NCI-H2171 (cell line): Measurements from ENCODE around the gene DCK.
"Not testable (repeated sequence)": the region's sequence is repeated elsewhere in the genome, so short reads cannot be mapped to it uniquely, and the experiment has no call there.

ENCODE experiments used
- DNase-seq: peaks from one replicate; lab custom pipeline; 2025; lab: John Stamatoyannopoulos, UW

The DCK gene

DNA sequence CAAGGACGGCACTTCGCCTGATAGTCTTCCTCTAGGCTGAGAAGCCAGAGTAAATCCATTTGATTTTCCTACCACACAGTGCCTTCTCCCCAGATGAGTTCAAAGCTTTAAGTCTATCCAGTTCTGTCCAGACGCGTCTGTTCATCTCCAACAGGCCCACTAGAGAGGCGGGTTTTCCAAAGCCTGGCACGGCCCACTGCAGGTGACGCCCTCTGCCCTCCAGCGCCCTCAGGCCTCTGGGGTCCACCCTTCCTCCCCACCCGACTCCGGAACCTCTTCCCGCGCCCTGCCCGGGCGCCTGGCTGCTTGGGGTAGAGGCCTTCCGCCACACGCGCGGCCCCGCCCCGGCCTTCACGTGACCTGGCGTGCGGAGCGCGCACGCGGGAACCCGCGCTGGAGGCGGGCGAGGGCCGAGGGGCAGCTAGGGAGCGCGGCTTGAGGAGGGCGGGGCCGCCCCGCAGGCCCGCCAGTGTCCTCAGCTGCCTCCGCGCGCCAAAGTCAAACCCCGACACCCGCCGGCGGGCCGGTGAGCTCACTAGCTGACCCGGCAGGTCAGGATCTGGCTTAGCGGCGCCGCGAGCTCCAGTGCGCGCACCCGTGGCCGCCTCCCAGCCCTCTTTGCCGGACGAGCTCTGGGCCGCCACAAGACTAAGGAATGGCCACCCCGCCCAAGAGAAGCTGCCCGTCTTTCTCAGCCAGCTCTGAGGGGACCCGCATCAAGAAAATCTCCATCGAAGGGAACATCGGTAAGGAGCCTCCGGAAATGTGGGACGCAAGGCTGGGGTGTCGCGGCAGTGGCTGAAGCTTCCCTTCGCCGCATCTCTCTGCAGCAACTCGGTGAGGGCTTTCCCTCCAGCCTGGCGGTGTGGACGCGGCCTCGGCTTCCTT is at the start of gene DCK:
DCK (plus strand) TSS at position 469 of the 888 bp plus-strand sequence; CDS start at position 656, 187 bp downstream.
- DNase-seq, result peak; percentile 80

DNA sequence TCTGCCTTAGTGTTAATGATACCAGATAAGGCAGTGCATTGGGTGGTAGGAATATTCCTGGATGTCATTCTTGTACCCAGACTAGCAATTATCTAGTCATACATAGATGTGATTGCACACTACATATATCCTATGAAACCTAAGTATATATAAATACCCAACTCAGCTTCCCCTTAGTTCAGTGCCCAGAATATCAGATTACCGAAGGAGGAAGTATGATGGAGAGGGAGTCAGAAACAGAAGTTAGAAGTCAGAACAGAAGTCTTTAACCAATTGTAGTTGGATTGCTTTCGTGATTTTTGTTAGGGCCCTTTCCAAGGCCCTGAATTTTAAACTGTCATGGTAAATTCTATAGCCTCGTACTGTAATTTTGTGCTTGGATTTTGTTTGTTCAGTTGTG is 48.4 kb upstream of the DCK start:
- DNase-seq, result no peak

- DNase-seq, result no peak
These were observed 47.9 kb upstream of the DCK start for GRCh38 chr4:70945452-70946055.

- DNase-seq, result no peak
These were observed 46.5 kb upstream of the DCK start for GRCh38 chr4:70946939-70947338.

GRCh38 chr4:70948665-70949260 is 44.7 kb upstream of the DCK start:
- no peak for DNase-seq

- no peak for DNase-seq
These were observed 39.4 kb upstream of the DCK start for GRCh38 chr4:70954032-70954431.

- no peak for DNase-seq
These were observed 36.8 kb upstream of the DCK start for GRCh38 chr4:70956549-70957210.

DNA sequence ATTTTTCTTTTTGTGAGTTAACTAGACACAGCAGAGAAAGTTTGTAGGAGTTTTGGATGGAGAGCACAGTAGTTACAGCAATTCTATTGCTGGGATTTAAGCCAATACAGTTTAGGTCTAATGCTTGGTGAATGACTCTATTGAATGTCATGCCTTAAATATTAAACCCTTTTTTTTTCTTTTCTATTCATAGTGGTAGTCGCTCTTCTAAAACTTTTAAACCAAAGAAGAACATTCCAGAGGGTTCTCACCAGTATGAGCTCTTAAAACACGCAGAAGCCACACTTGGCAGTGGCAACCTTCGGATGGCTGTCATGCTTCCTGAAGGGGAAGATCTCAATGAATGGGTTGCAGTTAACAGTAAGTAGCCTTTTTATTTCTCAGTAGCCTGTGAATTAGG is 34.8 kb upstream of the DCK start:
- no peak for DNase-seq

DNA sequence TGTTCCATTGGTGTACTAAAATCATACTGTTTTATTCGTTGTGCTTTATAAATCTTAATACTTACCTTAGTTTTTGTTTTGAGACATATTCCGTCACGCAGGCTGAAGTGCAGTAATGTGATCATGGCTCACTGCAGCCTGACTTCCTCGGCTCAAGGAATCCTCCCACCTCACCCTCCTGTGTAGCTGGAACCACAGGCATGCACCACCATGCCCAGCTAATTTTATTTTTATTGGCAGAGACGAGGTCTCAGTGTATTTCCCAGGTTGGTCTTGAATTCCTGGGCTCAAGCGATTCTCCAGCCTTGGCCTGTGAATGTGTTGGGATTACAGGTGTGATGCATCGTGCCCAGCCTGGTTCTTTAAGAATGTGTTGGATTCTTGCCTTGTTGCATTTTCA is 24.4 kb upstream of the DCK start:
- DNase-seq, result no peak

DNA sequence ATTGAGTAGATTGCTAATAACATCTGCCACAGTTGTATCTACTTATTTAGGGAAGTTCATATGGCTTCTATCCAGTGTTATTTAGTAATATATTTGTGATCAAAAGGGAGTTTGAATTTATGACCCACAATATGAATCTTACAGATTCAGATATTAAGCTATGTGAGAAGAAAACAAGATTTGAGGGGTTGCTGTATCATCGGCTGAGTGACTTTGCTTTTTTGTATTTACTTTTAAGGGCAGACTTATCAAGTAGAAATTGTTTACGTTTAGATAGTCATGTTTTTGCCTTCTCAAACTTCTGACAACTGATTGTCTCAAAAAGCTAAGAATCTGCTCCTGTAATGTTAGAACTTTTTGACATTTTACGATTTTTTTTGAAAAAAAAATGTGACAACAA is 17.2 kb upstream of the DCK start:
- DNase-seq, result no peak

- no peak for DNase-seq
These were observed 13.9 kb upstream of the DCK start for GRCh38 chr4:70979445-70980008.

DNA sequence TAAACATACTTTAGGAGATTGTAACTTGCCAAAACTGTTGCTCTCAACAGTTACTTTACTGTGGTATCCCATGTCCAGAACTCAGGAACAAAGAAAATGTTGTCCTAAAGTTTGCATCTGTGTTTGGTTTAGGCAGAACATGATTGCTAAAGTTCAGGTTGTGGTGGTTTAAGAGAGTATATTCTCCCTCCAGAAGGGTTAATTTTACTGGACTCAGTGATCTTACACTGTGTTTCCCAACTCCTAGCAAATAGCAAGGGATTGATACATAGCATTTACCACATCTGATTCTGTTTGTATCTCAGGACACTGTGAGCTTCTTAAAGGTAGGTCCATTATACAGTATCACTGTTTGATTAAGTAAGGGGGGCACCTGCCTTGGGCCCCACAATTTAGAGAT is 13.3 kb upstream of the DCK start:
- no peak for DNase-seq

- DNase-seq, result no peak
These were observed 9.3 kb upstream of the DCK start for GRCh38 chr4:70984106-70984505.

DNA sequence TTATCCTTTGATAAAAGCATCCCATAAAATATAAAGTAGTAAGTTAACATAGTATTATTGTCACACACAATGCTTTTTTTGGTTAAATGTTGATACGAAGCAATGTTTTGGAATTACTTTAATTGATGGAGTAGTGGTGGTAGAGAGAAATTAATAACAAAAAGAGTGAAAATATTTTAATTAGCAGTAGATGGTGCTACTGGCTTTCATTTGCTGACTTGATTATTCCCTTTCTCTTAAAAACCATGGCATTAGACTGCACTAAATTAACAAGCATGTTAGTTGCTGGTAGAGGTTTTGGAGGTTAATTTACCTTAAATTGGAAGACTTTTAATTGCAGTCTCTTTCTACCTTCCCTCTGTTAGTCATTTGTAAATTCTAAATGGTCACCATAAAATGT is 8.9 kb upstream of the DCK start:
- no peak for DNase-seq

DNA sequence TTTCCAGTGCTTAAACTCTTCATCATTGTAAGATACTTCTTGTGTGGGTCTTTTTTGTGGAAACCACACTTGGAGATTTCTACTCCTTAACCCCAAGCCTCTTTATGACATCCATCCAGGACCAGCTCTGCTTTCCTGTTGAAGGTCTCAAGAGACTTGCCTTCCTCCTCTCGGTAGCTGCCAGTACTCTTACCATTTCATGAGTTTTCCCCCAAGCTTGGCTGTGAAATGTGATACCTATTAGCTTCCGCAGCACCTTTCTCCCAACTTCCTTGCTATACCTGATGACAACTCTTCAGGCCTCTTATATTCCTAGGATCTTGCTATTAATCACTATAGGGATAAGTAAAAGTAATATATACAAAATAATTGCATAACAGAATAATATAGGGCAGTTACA is 1.9 kb upstream of the DCK start:
- DNase-seq, result no peak

- DNase-seq, result peak; percentile 6
These were observed 1.0 kb upstream of the DCK start for GRCh38 chr4:70992391-70992881.

- DNase-seq, result no peak
These were observed 569 bp downstream of the DCK start for GRCh38 chr4:70994069-70994366.

DNA sequence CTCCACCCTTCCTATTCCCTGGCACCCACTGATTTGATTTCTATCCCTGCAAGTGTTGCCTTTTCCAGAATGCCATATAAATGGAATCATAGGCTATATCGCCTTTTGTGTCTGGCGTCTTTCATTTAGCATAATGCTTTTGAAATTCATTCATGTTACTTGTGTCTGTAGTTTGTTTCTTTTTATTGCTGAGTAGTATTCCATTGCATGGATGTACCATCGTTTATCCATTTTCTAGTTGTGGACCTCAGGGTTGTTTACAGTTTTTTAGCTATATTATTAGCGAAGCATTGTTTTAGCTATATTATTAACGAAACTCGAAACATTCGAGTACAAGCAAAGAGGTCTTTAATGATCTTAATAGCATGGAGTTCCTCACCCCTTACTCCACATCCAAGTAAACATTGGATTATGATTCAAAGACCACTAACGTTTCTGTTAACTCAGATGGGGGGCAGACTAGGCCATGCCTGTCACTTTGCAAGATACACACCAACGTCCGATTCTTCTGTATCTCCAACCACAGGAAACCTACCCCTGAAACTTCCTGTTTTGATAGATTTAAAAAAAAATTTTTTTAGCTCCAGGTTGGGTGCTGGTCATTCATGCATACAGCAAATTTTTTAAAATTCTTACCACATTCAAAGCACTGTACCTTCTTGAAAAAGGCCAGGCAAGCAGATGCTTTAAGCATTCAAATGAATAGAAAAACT is 1.1 kb downstream of the DCK start:
- DNase-seq, result no peak

DNA sequence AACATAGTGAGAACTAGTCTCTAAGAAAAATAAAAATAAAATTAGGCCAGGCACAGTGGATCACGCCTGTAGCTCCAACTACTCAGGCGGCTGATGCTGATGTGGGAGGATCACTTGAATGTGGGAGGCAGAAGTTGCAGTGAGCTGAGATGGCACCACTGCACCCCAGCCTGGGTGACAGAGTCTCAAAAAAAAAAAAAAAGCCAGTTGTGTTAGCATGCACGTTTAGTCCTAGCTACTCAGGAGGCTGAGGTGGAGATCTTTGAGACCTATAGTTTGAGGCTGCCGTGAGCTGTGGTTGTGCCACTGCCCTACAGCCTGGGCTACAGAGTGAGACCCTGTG is 2.5 kb downstream of the DCK start:
- no peak for DNase-seq

DNA sequence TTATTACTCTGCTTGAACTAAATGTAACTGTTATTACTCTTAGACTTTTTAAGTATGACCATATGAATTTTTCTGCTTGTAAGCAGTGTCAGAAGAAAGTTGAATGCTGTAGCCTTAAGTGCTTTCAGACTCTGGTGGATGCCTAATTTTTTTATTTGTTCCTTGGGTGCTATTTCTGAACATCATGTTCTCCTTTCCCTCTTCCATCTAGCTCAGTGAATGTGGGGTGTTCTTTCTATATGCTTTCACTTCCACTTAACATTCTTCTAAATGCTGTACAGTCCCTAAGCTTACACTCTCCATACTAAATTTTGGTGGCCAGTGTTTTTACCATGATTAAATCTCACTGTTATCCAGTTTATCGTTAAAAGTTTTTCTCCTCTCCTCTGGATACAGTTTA is 3.6 kb downstream of the DCK start:
- no peak for DNase-seq

DNA sequence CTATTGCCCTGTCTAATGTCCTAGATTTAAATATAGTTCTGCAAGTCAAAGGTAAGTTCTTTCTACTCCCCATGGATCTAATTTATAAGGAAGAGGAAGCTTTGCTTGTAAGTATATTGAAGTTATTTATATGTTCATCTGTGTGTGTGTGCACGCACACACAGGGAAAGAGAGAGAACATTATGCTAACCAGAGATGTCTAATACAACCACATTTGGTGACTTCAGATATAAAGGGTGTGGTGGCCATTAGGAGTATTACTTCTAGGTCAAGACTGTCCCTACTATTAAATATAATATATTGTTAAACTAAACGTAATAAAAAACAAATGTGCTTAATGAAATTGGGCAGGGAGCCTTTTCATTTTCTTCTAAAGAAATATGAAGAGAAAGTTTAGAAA is 4.1 kb downstream of the DCK start:
- no peak for DNase-seq

- DNase-seq, result not testable (repeated sequence)
These were observed 6.2 kb downstream of the DCK start for GRCh38 chr4:70999639-71000038.
